Erythroblast (primary cell): ENCODE data around the gene ALG12.

Experiments used
- DNase-seq, 2 experiments: peaks; one replicate each; lab custom pipeline; 2025; lab: John Stamatoyannopoulos, UW
- GATA1 ChIP-seq: IDR thresholded peaks from 2 replicates; pipeline ENCODE4 v1.6.1; 2011; ENCODE audit warnings: low read depth, mild to moderate bottlenecking, control low read depth, low read length, moderate library complexity
- POLR2A ChIP-seq: IDR thresholded peaks from 2 replicates; pipeline ENCODE4 v1.6.1; 2011; ENCODE audit warnings: mild to moderate bottlenecking, low read length

The ALG12 gene

GRCh38 chr22:49880281-49880680 lies 38.0 kb downstream of the ALG12 start:
- DNase-seq, result peak in 1 of 2 experiments; percentile 16
- no peak for TF ChIP-seq GATA1
- TF ChIP-seq POLR2A, result no peak

- DNase-seq, result no peak
- TF ChIP-seq GATA1 (no peak), POLR2A (no peak)
Observed at GRCh38 chr22:49879871-49880270, 38.4 kb downstream of the ALG12 start.

- DNase-seq, result no peak
- TF ChIP-seq GATA1, result no peak
- TF ChIP-seq POLR2A, result no peak
Observed at GRCh38 chr22:49878206-49878605, 40.0 kb downstream of the ALG12 start.

DNA sequence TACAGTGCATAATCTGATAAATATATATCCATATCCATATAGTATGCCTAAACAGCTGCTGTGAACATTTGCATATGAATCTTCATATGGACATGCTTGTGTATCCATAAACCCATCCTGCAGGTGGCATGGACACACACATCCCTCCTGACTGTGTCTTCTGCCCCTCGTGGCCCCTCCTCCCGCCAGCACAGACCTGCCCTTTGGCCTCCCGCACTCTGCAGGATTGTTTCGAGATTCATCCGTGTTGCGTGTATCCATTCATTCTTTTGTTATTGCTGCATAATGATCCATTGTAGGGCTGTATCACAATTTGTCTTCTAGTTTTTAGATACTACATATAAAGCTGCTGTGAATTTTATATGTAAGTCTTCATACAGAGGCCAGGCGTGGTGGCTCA lies 40.6 kb downstream of the ALG12 start:
- TF ChIP-seq GATA1 (no peak), POLR2A (no peak)
- DNase-seq, result no peak

- DNase-seq, result no peak
- TF ChIP-seq GATA1 (no peak), POLR2A (no peak)
Observed at GRCh38 chr22:49873228-49873940, 44.9 kb downstream of the ALG12 start.

- TF ChIP-seq POLR2A, result no peak
- TF ChIP-seq GATA1, result no peak
- DNase-seq, result no peak
Observed at GRCh38 chr22:49872347-49872746, 45.9 kb downstream of the ALG12 start.

GRCh38 chr22:49871482-49871881 lies 46.8 kb downstream of the ALG12 start:
- peak; percentile 49 to 56 for DNase-seq
- TF ChIP-seq POLR2A (no peak), GATA1 (no peak)

DNA sequence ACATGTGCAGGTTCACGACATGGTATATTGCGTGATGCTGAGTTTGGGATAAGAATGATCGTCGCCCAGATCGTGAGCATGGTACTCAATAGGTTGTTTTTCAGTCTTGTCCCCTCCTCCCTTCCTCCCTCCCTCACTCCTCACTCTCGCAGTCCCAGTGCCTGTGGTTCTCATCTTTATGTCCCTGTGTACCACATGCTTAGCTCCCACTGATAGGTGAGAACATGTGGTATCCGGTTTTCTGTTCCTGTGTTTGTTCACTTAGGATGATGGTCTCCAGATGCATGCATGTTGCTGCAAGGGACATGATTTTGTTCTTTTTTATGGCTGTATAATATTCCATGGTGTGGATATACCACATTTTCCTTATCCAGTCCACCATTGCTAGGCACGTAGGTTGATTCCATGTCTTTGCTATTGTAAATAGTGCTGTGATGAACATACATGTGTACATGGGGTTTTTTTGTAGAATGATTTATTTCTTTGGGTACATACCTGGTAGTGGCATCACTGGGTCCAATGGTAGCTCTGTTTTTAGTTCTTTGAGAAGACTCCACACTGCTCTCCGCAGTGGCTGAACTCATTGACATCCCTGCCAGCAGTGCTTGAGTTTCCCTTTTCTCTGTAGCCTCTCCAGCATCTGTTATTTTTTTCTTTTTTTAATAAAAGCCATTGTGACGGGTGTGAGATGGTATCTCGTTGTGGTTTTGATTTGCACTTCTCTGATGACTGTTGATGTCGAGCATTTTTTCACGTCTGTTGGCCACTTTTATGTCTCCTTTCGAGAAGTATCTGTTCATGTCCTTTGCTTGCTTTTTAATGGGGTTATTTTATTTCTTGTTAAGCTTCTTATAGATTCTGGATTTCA lies 48.2 kb downstream of the ALG12 start:
- DNase-seq, result no peak
- TF ChIP-seq POLR2A, result no peak

DNA sequence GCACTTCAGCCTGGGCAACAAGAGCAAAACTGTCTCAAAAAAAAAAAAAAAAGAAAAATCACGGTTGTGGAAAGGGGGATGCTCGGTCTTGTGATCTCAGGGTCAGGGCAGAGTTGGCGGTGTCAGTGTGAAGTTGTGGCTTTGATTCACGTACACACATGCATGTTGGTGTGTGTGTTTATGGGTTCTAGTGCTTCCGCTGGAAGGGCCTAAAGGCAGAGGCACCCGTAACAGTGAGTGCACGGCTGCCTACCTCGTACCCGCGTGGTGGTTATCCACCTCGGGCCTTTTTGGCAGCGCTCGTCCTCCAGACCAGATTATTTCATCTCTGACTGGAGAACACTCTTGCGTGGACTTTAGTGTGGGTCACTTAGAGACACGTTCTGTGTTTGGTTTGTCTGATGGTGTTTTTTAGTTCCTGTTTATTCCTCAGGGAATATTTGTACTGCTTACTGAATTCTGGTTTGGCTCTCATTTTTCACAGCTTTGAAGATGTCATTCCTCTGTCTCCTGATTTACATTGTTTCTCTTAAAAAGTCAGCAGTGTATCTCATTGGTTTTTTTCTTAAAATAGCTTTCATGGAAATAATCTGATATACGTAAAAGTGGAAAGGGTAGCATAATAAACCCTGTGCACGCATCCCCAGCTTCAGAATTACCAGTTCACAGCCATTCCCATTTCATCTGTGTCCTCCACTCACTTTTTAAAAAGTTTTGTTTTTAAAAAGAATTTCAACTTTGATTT lies 49.0 kb downstream of the ALG12 start:
- no peak for TF ChIP-seq GATA1
- no peak for TF ChIP-seq POLR2A
- DNase-seq, result no peak

GRCh38 chr22:49867303-49868265 lies 50.7 kb downstream of the ALG12 start:
- TF ChIP-seq POLR2A (no peak), GATA1 (no peak)
- DNase-seq, result no peak

- DNase-seq, result no peak
- TF ChIP-seq GATA1, result no peak
- TF ChIP-seq POLR2A, result no peak
Observed at GRCh38 chr22:49866646-49867045, 51.6 kb downstream of the ALG12 start.

GRCh38 chr22:49866134-49866533 lies 52.1 kb downstream of the ALG12 start:
- no peak for DNase-seq

DNA sequence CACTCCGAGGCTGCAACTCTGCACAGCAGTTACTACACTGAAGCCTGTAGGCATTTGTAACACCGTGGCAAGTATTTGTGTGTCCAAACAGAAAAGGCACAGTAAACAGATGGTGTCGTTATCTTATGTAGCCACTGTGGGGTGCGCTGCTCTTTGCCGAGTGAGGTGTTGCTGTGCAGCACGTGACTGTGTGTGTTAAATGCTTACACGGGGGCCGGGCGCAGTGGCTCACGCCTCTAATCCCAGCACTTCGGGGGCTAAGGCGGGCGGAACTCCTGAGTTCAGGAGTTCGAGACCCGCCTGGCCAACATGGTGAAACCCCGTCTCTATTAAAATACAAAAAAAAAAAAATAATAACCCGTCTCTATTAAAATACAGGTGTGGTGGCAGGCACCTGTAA lies 53.1 kb downstream of the ALG12 start:
- no peak for DNase-seq
- no peak for TF ChIP-seq POLR2A
- no peak for TF ChIP-seq GATA1

More at GRCh38 chr22:49866134-49866533, 52.1 kb downstream of the ALG12 start:
- no peak for TF ChIP-seq GATA1
- TF ChIP-seq POLR2A, result no peak
